Measurements from ENCODE around the gene SIGLEC8. TPM values are rescaled to one million over a fixed set of nuclear protein-coding genes. Genes with fewer than 3 reads are reported as not detected.
A peak's percentile ranks its signal among the peaks of the same experiment; 100 is the strongest.

SIGLEC8 gene
- total and polyA plus RNA-seq, 9 of the 15 experiments (the other 6 are each of a cell fraction or from before 2014, with no cell fraction given): 0.04 to 0.65 (median 0.39) TPM

- TF ChIP-seq CLOCK (CRISPR knock-in tag; IDR thresholded peaks at IDR 0.05; ENCODE audit: borderline replicate concordance): no peak
- no peak for TF ChIP-seq ZBED1 (IDR thresholded peaks at IDR 0.05)
- TF ChIP-seq USF2 (CRISPR knock-in tag; IDR thresholded peaks at IDR 0.05): no peak
- TF ChIP-seq ZC3H11A (IDR thresholded peaks at IDR 0.05; ENCODE audit: low read depth, low read length): 0 out of 2 replicates have a peak, but pooled peaks have one; percentile 44
- peak; percentile 84 for TF ChIP-seq DPF2 (IDR thresholded peaks at IDR 0.05)
- no peak for TF ChIP-seq CUX1 (CRISPR knock-in tag; IDR thresholded peaks at IDR 0.05)
- no peak for TF ChIP-seq ZNF584 (CRISPR knock-in tag; IDR thresholded peaks at IDR 0.05; ENCODE audit: low read depth)
- no peak for TF ChIP-seq ZNF282 (CRISPR knock-in tag; IDR thresholded peaks at IDR 0.05)
- no peak for TF ChIP-seq HES1 (IDR thresholded peaks at IDR 0.05; ENCODE audit: low read depth)
- TF ChIP-seq ZNF23 (CRISPR knock-in tag; IDR thresholded peaks at IDR 0.05): no peak
- TF ChIP-seq CBFA2T3 (IDR thresholded peaks at IDR 0.05): peak; percentile 82
- TF ChIP-seq ZNF143 (CRISPR knock-in tag; IDR thresholded peaks at IDR 0.05): no peak
- no peak for TF ChIP-seq OTX1 (CRISPR knock-in tag; IDR thresholded peaks at IDR 0.05)
- TF ChIP-seq ARID1B (IDR thresholded peaks at IDR 0.05): peak; percentile 82
- peak; percentile 78 for TF ChIP-seq HMBOX1 (IDR thresholded peaks at IDR 0.05)
- no peak for TF ChIP-seq PTBP1 (IDR thresholded peaks at IDR 0.05; ENCODE audit: low read depth, low read length)
- no peak for TF ChIP-seq RUNX1 (IDR thresholded peaks at IDR 0.05; ENCODE audit: low read depth)
These were observed 9.8 kb upstream of the SIGLEC8 start (continued) for GRCh38 chr19:51467864-51468544.

Data from K562 (cell line).